ENCODE measurements around the gene TPSAB1.

The TPSAB1 gene

GRCh38 chr16:1210461-1210860 lies 30.0 kb upstream of the TPSAB1 start:
- TF ChIP-seq, protein P1, sequence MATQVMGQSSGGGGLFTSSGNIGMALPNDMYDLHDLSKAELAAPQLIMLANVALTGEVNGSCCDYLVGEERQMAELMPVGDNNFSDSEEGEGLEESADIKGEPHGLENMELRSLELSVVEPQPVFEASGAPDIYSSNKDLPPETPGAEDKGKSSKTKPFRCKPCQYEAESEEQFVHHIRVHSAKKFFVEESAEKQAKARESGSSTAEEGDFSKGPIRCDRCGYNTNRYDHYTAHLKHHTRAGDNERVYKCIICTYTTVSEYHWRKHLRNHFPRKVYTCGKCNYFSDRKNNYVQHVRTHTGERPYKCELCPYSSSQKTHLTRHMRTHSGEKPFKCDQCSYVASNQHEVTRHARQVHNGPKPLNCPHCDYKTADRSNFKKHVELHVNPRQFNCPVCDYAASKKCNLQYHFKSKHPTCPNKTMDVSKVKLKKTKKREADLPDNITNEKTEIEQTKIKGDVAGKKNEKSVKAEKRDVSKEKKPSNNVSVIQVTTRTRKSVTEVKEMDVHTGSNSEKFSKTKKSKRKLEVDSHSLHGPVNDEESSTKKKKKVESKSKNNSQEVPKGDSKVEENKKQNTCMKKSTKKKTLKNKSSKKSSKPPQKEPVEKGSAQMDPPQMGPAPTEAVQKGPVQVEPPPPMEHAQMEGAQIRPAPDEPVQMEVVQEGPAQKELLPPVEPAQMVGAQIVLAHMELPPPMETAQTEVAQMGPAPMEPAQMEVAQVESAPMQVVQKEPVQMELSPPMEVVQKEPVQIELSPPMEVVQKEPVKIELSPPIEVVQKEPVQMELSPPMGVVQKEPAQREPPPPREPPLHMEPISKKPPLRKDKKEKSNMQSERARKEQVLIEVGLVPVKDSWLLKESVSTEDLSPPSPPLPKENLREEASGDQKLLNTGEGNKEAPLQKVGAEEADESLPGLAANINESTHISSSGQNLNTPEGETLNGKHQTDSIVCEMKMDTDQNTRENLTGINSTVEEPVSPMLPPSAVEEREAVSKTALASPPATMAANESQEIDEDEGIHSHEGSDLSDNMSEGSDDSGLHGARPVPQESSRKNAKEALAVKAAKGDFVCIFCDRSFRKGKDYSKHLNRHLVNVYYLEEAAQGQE (IDR thresholded peaks at IDR 0.05; ENCODE audit: insufficient read depth in 1 of 2, low read depth in 2 of 2, low read length in 2 of 2): no peak
- TF ChIP-seq TAF1 (IDR thresholded peaks at IDR 0.05; ENCODE audit: borderline replicate concordance, insufficient read depth, low read length): no peak
- TF ChIP-seq POLR2AphosphoS5 (IDR thresholded peaks at IDR 0.05; ENCODE audit: low read depth, low read length): no peak
- TF ChIP-seq FOXP2 (optimal IDR thresholded peaks at IDR 0.05; ENCODE audit: borderline replicate concordance, extremely low read depth, extremely low read length, insufficient read depth): no peak
- no peak for TF ChIP-seq SIN3A (IDR thresholded peaks at IDR 0.05; ENCODE audit: borderline replicate concordance, insufficient read depth, low read length)

DNA sequence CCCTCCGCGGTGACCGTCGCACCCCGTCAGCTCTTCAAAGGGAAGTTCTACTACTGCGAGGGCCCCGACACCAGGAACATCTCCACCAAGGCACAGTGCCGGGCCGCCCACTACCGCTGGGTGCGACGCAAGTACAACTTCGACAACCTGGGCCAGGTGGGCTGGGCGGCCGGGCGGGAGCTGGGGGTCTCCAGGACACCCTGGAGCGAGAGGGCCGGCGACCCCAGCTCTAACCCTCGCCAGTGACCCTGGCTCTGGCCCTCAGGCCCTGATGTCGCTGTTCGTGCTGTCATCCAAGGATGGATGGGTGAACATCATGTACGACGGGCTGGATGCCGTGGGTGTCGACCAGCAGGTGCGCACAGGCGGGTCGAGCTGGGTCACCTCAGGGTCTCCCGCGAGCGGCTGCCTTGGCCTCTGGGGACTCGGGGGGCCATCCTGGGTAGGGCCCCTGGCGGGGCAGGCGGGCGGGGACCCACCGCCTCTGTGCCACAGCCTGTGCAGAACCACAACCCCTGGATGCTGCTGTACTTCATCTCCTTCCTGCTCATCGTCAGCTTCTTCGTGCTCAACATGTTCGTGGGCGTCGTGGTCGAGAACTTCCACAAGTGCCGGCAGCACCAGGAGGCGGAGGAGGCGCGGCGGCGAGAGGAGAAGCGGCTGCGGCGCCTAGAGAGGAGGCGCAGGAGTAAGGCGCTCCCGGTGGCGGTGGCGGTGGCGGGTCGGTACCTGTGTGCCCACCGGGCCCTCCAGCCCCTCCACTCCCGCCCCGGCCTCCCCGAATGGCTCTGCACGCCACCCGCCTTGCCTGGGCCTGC lies 28.8 kb upstream of the TPSAB1 start:
- no peak for TF ChIP-seq TAF1 (IDR thresholded peaks at IDR 0.05; ENCODE audit: borderline replicate concordance, insufficient read depth, low read length)
- TF ChIP-seq POLR2AphosphoS5 (IDR thresholded peaks at IDR 0.05; ENCODE audit: low read depth, low read length): no peak
- TF ChIP-seq, protein P1 (IDR thresholded peaks at IDR 0.05; ENCODE audit: insufficient read depth in 1 of 2, low read depth in 2 of 2, low read length in 2 of 2): no peak
- TF ChIP-seq SIN3A (IDR thresholded peaks at IDR 0.05; ENCODE audit: borderline replicate concordance, insufficient read depth, low read length): no peak
- TF ChIP-seq FOXP2 (optimal IDR thresholded peaks at IDR 0.05; ENCODE audit: borderline replicate concordance, extremely low read depth, extremely low read length, insufficient read depth): no peak

- TF ChIP-seq POLR2AphosphoS5 (IDR thresholded peaks at IDR 0.05; ENCODE audit: low read depth, low read length): no peak
- TF ChIP-seq TAF1 (IDR thresholded peaks at IDR 0.05; ENCODE audit: borderline replicate concordance, insufficient read depth, low read length): no peak
- no peak for TF ChIP-seq SIN3A (IDR thresholded peaks at IDR 0.05; ENCODE audit: borderline replicate concordance, insufficient read depth, low read length)
- TF ChIP-seq, protein P1 (IDR thresholded peaks at IDR 0.05; ENCODE audit: insufficient read depth in 1 of 2, low read depth in 2 of 2, low read length in 2 of 2): no peak
- TF ChIP-seq FOXP2 (optimal IDR thresholded peaks at IDR 0.05; ENCODE audit: borderline replicate concordance, extremely low read depth, extremely low read length, insufficient read depth): no peak
Measured at GRCh38 chr16:1212616-1213194, 27.8 kb upstream of the TPSAB1 start.

GRCh38 chr16:1213231-1213630 lies 27.3 kb upstream of the TPSAB1 start:
- TF ChIP-seq TAF1 (IDR thresholded peaks at IDR 0.05; ENCODE audit: borderline replicate concordance, insufficient read depth, low read length) (no peak), POLR2AphosphoS5 (IDR thresholded peaks at IDR 0.05; ENCODE audit: low read depth, low read length) (no peak), FOXP2 (optimal IDR thresholded peaks at IDR 0.05; ENCODE audit: borderline replicate concordance, extremely low read depth, extremely low read length, insufficient read depth) (no peak), SIN3A (IDR thresholded peaks at IDR 0.05; ENCODE audit: borderline replicate concordance, insufficient read depth, low read length) (no peak)
- TF ChIP-seq, protein P1 (IDR thresholded peaks at IDR 0.05; ENCODE audit: insufficient read depth in 1 of 2, low read depth in 2 of 2, low read length in 2 of 2): no peak

Data from PFSK-1 (cell line).